ENCODE results near the gene COL25A1.

- TF ChIP-seq ZNF274 (IDR thresholded peaks at IDR 0.05; ENCODE audit: low read depth, low read length) (no peak), YY1 (IDR thresholded peaks at IDR 0.05; ENCODE audit: insufficient read depth, insufficient read length) (no peak)
Observed at GRCh38 chr4:108963910-108964309, 338.5 kb downstream of the COL25A1 start.

Measured in NT2/D1 (cell line).